DOHH2 (cell line): ENCODE measurements around the gene RASSF3.

Source experiments
- H3F3A ChIP-seq: fragments of 200-600 bp; sonication (generic), shearing (Covaris generic); 2 replicates; pipeline ENCODE4 v1.6.0; 2016; ENCODE audit warnings: antibody characterized with exemption, mild to moderate bottlenecking; ENCODE audit not compliant: control insufficient read depth, insufficient read depth
- H3K27ac ChIP-seq: fragments of 200-600 bp; sonication (generic); 2 replicates; pipeline ENCODE4 v1.5.1; 2014; ENCODE audit warnings: low read depth, mild to moderate bottlenecking, low read length, moderate library complexity
- H3K27me3 ChIP-seq: fragments of 200-600 bp; sonication (generic); 2 replicates; pipeline ENCODE4 v1.6.1; 2014; ENCODE audit warnings: mild to moderate bottlenecking, low read length, mixed read lengths; ENCODE audit not compliant: control insufficient read depth
- H3K36me3 ChIP-seq: fragments of 200-600 bp; sonication (generic); 2 replicates; pipeline ENCODE4 v1.6.1; 2014; ENCODE audit warnings: mild to moderate bottlenecking, low read length, moderate library complexity, mixed read lengths; ENCODE audit not compliant: control insufficient read depth
- H3K4me1 ChIP-seq: fragments of 200-600 bp; sonication (generic); 2 replicates; pipeline ENCODE4 v1.6.1; 2014; ENCODE audit warnings: mild to moderate bottlenecking, low read length, mixed read lengths; ENCODE audit not compliant: control insufficient read depth
- H3K4me2 ChIP-seq: fragments of 200-600 bp; sonication (generic); 2 replicates; pipeline ENCODE4 v1.6.0; 2014; ENCODE audit warnings: mild to moderate bottlenecking, low read length, moderate library complexity
- H3K4me3 ChIP-seq: fragments of 200-600 bp; sonication (generic); 2 replicates; pipeline ENCODE4 v1.5.1; 2014; ENCODE audit warnings: mild to moderate bottlenecking, low read length, mixed read lengths
- H3K79me2 ChIP-seq: fragments of 200-600 bp; sonication (generic); 2 replicates; pipeline ENCODE4 v1.6.1; 2014; ENCODE audit warnings: mild to moderate bottlenecking, low read length, mixed read lengths; ENCODE audit not compliant: control insufficient read depth
- H3K9me2 ChIP-seq: fragments of 200-600 bp; sonication (generic); replicated peaks from 2 replicates; pipeline ENCODE4 v1.6.1; 2014; ENCODE audit warnings: mild to moderate bottlenecking, low read length, mixed read lengths; ENCODE audit not compliant: control insufficient read depth
- H3K9me3 ChIP-seq: fragments of 200-600 bp; sonication (generic); 2 replicates; pipeline ENCODE4 v1.6.1; 2014; ENCODE audit warnings: antibody characterized with exemption, low read length, mixed read lengths; ENCODE audit not compliant: control insufficient read depth, insufficient read depth
- H4K20me1 ChIP-seq: fragments of 200-600 bp; sonication (generic); 2 replicates; pipeline ENCODE4 v1.6.0; 2014; ENCODE audit warnings: low read depth, mild to moderate bottlenecking, antibody characterized with exemption, low read length, moderate library complexity; ENCODE audit not compliant: control insufficient read depth, insufficient read depth
- EZH2phosphoT487 ChIP-seq: fragments of 200-600 bp; sonication (generic); IDR thresholded peaks from 2 replicates; pipeline ENCODE4 v1.6.1; 2017; ENCODE audit warnings: borderline replicate concordance, mild to moderate bottlenecking, antibody characterized with exemption, low read length, moderate library complexity, mixed read lengths
- TF ChIP-seq, protein P1 (sequence below): fragments of 200-600 bp; sonication (generic); IDR thresholded peaks from one replicate; pipeline ENCODE4 v1.5.1; 2014; ENCODE audit warnings: antibody characterized with exemption, mild to moderate bottlenecking, low read depth, low read length; ENCODE audit not compliant: poor library complexity, severe bottlenecking

The RASSF3 gene

DNA sequence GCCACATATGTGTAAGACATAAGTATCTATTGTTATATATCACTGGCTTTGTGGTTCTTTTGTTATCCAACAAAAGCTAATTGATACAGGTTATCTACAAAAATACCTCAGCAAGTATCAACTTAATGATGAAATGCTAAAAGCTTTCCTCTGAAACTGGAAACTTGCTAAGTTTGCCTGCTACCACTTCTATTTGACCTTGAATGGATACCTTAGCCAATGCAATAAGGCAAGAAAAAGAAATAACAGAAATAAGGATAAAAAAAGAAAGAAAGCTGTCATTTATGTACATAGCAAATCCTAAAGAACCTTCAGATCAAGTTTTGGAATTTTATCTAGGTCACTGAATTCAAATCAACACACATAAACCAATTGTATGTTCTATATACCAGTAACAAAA, 35.5 kb upstream of the RASSF3 start:
- no peaks in the 10 kb centered on the region for H3K27me3 ChIP-seq
- no peak overlapping the region for H3K4me2 ChIP-seq
- no peaks in the 10 kb centered on the region for H3K4me1 ChIP-seq
- TF ChIP-seq, protein P1, sequence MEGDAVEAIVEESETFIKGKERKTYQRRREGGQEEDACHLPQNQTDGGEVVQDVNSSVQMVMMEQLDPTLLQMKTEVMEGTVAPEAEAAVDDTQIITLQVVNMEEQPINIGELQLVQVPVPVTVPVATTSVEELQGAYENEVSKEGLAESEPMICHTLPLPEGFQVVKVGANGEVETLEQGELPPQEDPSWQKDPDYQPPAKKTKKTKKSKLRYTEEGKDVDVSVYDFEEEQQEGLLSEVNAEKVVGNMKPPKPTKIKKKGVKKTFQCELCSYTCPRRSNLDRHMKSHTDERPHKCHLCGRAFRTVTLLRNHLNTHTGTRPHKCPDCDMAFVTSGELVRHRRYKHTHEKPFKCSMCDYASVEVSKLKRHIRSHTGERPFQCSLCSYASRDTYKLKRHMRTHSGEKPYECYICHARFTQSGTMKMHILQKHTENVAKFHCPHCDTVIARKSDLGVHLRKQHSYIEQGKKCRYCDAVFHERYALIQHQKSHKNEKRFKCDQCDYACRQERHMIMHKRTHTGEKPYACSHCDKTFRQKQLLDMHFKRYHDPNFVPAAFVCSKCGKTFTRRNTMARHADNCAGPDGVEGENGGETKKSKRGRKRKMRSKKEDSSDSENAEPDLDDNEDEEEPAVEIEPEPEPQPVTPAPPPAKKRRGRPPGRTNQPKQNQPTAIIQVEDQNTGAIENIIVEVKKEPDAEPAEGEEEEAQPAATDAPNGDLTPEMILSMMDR, result no peak
- no peak for TF ChIP-seq EZH2phosphoT487
- H3K27ac ChIP-seq, result no peak overlapping the region
- no peaks in the 10 kb centered on the region for H3F3A ChIP-seq
- H3K9me3 ChIP-seq, result peaks cover 5% of the 10 kb centered on the region; the same call in 1 of the 2 replicates
- H3K4me3 ChIP-seq, result no peak overlapping the region
- no peaks in the 10 kb centered on the region for H4K20me1 ChIP-seq
- no peaks in the 10 kb centered on the region for H3K9me2 ChIP-seq
- H3K36me3 ChIP-seq, result no peaks in the 10 kb centered on the region
- H3K79me2 ChIP-seq, result no peaks in the 10 kb centered on the region

DNA sequence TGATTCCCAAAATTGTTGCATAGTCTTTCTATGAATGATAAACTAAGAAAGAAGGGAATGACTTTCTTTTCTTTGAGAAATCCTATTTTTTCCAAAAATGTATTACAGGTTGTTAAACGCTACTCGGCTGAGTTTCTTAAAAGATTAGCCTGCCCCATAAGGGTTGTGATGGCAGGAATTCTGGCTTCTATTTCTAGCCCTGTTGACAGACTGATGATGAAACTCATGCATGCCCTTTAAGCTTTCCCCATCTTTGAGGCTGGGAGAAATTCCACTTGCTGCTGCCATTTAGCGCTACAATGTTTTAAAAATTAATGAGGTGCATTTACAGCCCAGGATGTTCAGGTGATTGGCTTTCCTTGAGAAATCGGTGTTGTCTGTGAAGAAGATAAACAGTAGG, 33.2 kb upstream of the RASSF3 start:
- TF ChIP-seq EZH2phosphoT487, result no peak
- TF ChIP-seq, protein P1, result no peak
- no peaks in the 10 kb centered on the region for H3K27me3 ChIP-seq

DNA sequence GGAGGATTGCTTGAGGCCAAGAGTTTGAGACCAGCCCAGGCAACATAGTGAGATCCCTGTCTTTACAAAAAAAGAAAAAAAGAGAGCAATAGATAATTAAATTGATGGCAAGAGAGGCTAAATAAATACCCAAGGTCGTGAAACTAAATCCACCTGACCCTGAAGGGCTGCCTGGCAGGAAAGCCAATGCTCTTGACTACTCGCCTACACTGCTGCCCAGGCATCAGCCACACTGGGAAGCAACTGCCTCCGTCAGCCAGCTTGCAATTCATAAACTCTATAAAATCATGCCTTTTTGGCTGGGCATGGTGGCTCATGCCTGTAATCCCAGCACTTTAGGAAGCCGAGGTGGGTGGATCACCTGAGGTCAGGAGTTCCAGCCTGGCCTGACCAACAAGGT, 31.7 kb upstream of the RASSF3 start:
- Histone ChIP-seq H3K36me3 (no peaks in the 10 kb centered on the region), H3K9me3 (peaks cover 5% of the 10 kb centered on the region; the same call in 1 of the 2 replicates), H3K27ac (no peak overlapping the region), H3K4me3 (no peak overlapping the region), H4K20me1 (no peaks in the 10 kb centered on the region), H3K4me1 (peaks cover 8% of the 10 kb centered on the region), H3K27me3 (no peaks in the 10 kb centered on the region), H3F3A (no peaks in the 10 kb centered on the region), H3K79me2 (no peaks in the 10 kb centered on the region), H3K9me2 (no peaks in the 10 kb centered on the region), H3K4me2 (no peak overlapping the region)
- TF ChIP-seq, protein P1, result no peak
- no peak for TF ChIP-seq EZH2phosphoT487

More for the DNA sequence above, 33.2 kb upstream of the RASSF3 start:
- Histone ChIP-seq H3K4me2 (no peak overlapping the region), H3K9me2 (no peaks in the 10 kb centered on the region), H3F3A (no peaks in the 10 kb centered on the region), H3K79me2 (no peaks in the 10 kb centered on the region), H4K20me1 (no peaks in the 10 kb centered on the region), H3K36me3 (no peaks in the 10 kb centered on the region), H3K9me3 (peaks cover 5% of the 10 kb centered on the region; the same call in 1 of the 2 replicates), H3K4me3 (no peak overlapping the region), H3K4me1 (no peaks in the 10 kb centered on the region), H3K27ac (no peak overlapping the region)

DNA sequence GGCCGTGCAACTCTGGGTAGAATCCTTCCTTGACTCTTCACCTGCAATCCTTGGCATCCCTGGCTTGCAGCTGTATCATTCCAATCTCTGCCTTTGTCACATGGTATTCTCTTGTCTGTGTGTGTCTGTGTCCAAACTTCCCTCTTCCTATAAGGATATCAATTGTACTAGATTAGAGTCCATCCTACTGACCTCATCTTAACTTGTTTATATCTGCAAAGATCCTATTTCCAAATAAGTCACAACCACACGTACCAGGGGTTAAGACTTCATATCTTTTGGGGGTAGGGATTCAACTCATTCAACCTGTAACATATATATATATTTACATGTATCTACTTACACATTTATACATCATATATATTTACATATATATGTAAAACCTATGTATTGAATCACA, 29.6 kb upstream of the RASSF3 start:
- no peaks in the 10 kb centered on the region for H3F3A ChIP-seq
- no peaks in the 10 kb centered on the region for H3K27me3 ChIP-seq
- no peak overlapping the region for H3K4me2 ChIP-seq
- TF ChIP-seq, protein P1, result no peak
- no peak for TF ChIP-seq EZH2phosphoT487
- H3K36me3 ChIP-seq, result no peaks in the 10 kb centered on the region
- H3K4me1 ChIP-seq, result peaks cover 18% of the 10 kb centered on the region
- no peak overlapping the region for H3K4me3 ChIP-seq
- no peaks in the 10 kb centered on the region for H3K79me2 ChIP-seq
- no peaks in the 10 kb centered on the region for H3K9me3 ChIP-seq
- no peak overlapping the region for H3K27ac ChIP-seq
- H4K20me1 ChIP-seq, result no peaks in the 10 kb centered on the region
- no peaks in the 10 kb centered on the region for H3K9me2 ChIP-seq
